ENCODE data around the gene ERGIC3. TPM values are rescaled to one million over a fixed set of nuclear protein-coding genes. Genes with fewer than 3 reads are reported as not detected.

The ERGIC3 gene
- total and polyA plus RNA-seq, 2 of the 4 experiments (the other 2 are of a cell fraction), result 434 to 438 TPM

DNA sequence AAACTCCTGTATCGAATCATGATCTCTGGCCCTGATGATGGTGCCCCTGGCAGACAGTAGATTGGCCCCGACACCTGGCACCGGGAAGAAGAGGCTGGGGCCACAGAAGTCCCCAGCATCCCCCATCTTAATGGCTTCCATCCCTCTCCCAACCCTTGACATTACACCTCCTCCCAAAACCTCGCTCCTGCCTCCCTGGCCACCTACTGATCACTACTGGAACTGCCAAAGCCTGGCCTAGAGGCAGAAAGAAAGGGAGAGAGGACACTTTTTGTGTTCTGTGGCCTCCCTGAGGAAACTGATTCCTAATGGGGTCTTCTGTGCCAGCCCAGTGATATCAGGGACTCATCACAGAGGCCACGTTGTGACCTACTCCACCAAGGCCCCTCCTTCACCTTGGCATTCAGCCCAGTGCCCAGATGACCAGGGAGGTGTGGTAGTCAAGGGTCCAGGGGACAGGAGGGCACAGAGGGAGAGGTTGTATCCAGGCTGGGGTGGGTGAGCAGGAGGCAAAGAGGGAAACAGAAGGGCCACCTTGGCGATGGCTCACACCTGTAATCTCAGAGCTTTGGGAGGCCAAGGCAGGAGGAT, 18.5 kb upstream of the ERGIC3 start:
- peaks cover 2% of the 10 kb centered on the region; the same call in 1 of the 2 replicates for H3K27me3 ChIP-seq (ENCODE audit: control insufficient read depth, insufficient read depth, low read length)
- H3K79me1 ChIP-seq (ENCODE audit: low read depth in 1 of 2, low read length in 2 of 2), result no peaks in the 10 kb centered on the region
- H3K14ac ChIP-seq (replicated peaks; ENCODE audit: low read depth, low read length), result no peak overlapping the region
- in situ Hi-C loops (cut with MboI; ENCODE audit: low sequenced_read_pairs), result loop anchor here (25.0 kb wide), 1 partner anchor 389 kb away; no protein-coding TSS in a partner anchor
- H3K23ac ChIP-seq (ENCODE audit: low read depth, low read length), result no peak overlapping the region
- H2BK20ac ChIP-seq (ENCODE audit: low read depth, low read length), result no peak overlapping the region
- no peak overlapping the region for H4K91ac ChIP-seq (ENCODE audit: insufficient read depth, low read depth, low read length)
- CTCF ChIA-PET, result no interaction called here
- no peak overlapping the region for H3K4me2 ChIP-seq (ENCODE audit: low read depth, low read length)
- no peak overlapping the region for H2BK120ac ChIP-seq (ENCODE audit: low read depth, low read length)
- H4K5ac ChIP-seq (ENCODE audit: low read depth, low read length), result no peak overlapping the region
- DNase-seq (no peak), ATAC-seq (ENCODE audit: low read depth) (peak; percentile 69)
- H3K9me3 ChIP-seq (ENCODE audit: control insufficient read depth, insufficient read depth, low read length), result no peaks in the 10 kb centered on the region
- no peak overlapping the region for H3K18ac ChIP-seq (ENCODE audit: low read depth, low read length)
- H3K4me1 ChIP-seq (ENCODE audit: control insufficient read depth, insufficient read depth, low read length), result no peaks in the 10 kb centered on the region
- H2BK15ac ChIP-seq (ENCODE audit: low read depth, low read length), result no peak overlapping the region
- H3K9me1 ChIP-seq (ENCODE audit: insufficient read depth, low read length), result no peaks in the 10 kb centered on the region
- no peak overlapping the region for H3K56ac ChIP-seq (ENCODE audit: extremely low read depth, insufficient read depth, low read length)
- H2BK5ac ChIP-seq (ENCODE audit: low read depth, low read length, poor library complexity, severe bottlenecking), result no peak overlapping the region
- BruUV-seq (replicated peaks), result no TSS peak
- no peak overlapping the region for H3K4ac ChIP-seq (ENCODE audit: low read depth, low read length)
- no peaks in the 10 kb centered on the region for H4K20me1 ChIP-seq (ENCODE audit: insufficient read depth, low read length)
- H3K4me3 ChIP-seq (ENCODE audit: insufficient read depth, low read depth, low read length), result no peak overlapping the region
- intact Hi-C loops (cut with micrococcal nuclease), result no loop called here
- H3K9ac ChIP-seq (ENCODE audit: low read depth, low read length), result no peak overlapping the region
- 57% methylated on average over 1 of the region's 6 CpGs; no CpG with 5 or more reads in 1 of the 2 experiments for WGBS, 2 experiments (ENCODE audit: extremely low coverage in 2 of 2, insufficient read length in 1 of 2)
- POLR2A ChIA-PET (ENCODE audit: unreplicated experiment), result no interaction called here
- dilution Hi-C loops (cut with HindIII; ENCODE audit: low sequenced_read_pairs, unreplicated experiment), result no loop called here
- no peak overlapping the region for H3K27ac ChIP-seq (ENCODE audit: insufficient read depth, low read length)
- no peak overlapping the region for H4K8ac ChIP-seq (ENCODE audit: low read depth in 2 of 2, low read length in 2 of 2)
- H2AK9ac ChIP-seq (replicated peaks; ENCODE audit: low read depth, low read length, poor library complexity), result peak overlapping the region; percentile 13
- TF ChIP-seq RAD21 (IDR thresholded peaks at IDR 0.05; ENCODE audit: low read length), result peak; percentile 15; the same call in 1 of the 2 replicates
- TF ChIP-seq, protein P1, sequence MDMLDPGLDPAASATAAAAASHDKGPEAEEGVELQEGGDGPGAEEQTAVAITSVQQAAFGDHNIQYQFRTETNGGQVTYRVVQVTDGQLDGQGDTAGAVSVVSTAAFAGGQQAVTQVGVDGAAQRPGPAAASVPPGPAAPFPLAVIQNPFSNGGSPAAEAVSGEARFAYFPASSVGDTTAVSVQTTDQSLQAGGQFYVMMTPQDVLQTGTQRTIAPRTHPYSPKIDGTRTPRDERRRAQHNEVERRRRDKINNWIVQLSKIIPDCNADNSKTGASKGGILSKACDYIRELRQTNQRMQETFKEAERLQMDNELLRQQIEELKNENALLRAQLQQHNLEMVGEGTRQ (IDR thresholded peaks at IDR 0.05; ENCODE audit: low read depth, low read length), result no peak
- 0 out of 2 replicates have a peak, but pooled peaks have one; percentile 16 for TF ChIP-seq SMC3 (IDR thresholded peaks at IDR 0.05; ENCODE audit: low read depth, low read length)
- no peak for TF ChIP-seq MAFK (IDR thresholded peaks at IDR 0.05; ENCODE audit: low read depth, low read length)
- TF ChIP-seq, protein P2, sequence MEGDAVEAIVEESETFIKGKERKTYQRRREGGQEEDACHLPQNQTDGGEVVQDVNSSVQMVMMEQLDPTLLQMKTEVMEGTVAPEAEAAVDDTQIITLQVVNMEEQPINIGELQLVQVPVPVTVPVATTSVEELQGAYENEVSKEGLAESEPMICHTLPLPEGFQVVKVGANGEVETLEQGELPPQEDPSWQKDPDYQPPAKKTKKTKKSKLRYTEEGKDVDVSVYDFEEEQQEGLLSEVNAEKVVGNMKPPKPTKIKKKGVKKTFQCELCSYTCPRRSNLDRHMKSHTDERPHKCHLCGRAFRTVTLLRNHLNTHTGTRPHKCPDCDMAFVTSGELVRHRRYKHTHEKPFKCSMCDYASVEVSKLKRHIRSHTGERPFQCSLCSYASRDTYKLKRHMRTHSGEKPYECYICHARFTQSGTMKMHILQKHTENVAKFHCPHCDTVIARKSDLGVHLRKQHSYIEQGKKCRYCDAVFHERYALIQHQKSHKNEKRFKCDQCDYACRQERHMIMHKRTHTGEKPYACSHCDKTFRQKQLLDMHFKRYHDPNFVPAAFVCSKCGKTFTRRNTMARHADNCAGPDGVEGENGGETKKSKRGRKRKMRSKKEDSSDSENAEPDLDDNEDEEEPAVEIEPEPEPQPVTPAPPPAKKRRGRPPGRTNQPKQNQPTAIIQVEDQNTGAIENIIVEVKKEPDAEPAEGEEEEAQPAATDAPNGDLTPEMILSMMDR (conservative IDR thresholded peaks at IDR 0.05; ENCODE audit: low read depth, low read length), result 0 out of 2 replicates have a peak, but pooled peaks have one; percentile 25
- H3K36me3 ChIP-seq (ENCODE audit: control insufficient read depth, insufficient read depth, low read length), result no peaks in the 10 kb centered on the region
- peak overlapping the region; percentile 63 for H2AFZ ChIP-seq (replicated peaks; ENCODE audit: low read length, poor library complexity)
- no peak overlapping the region for H2AK5ac ChIP-seq (ENCODE audit: low read depth, low read length)

Data from IMR-90 (cell line).